CD4-positive, alpha-beta memory T cell (primary cell): Measurements from ENCODE around the gene MFN1. TPM values are rescaled to one million over a fixed set of nuclear protein-coding genes. Genes with fewer than 3 reads are reported as not detected.

Source experiments
- CTCF ChIA-PET: fragments of 350-600 bp; sonication (Branson Sonifier 250); formaldehyde crosslinking; loops from one replicate; lab custom pipeline; 2021; ENCODE audit warnings: inconsistent platforms; ENCODE audit not compliant: partially characterized antibody; lab: Charles Lee
- POLR2A ChIA-PET: fragments of 350-600 bp; sonication (Branson Sonifier 250); formaldehyde crosslinking; loops from one replicate; lab custom pipeline; 2021; ENCODE audit not compliant: partially characterized antibody; lab: Charles Lee
- DNase-seq, 5 donors: peaks; one replicate each; pipeline versions ENCODE4 v3.0.0 to v3.0.0-alpha.2; 2020 to 2022; ENCODE audit warnings: mixed read lengths in 1 of 5
- H3K27ac ChIP-seq: one replicate; pipeline ENCODE4 v1.7.0; 2013; ENCODE audit warnings: low read depth, low read length
- H3K27me3 ChIP-seq: 2 replicates; pipeline ENCODE4 v1.7.0; 2013; ENCODE audit warnings: mild to moderate bottlenecking, low read length, moderate library complexity; ENCODE audit not compliant: insufficient read depth
- H3K36me3 ChIP-seq: 2 replicates; pipeline ENCODE4 v1.7.0; 2013; ENCODE audit warnings: mild to moderate bottlenecking, low read length, moderate library complexity; ENCODE audit not compliant: insufficient read depth
- H3K4me1 ChIP-seq: 2 replicates; pipeline ENCODE4 v1.7.0; 2013; ENCODE audit warnings: mild to moderate bottlenecking, low read length, moderate library complexity; ENCODE audit not compliant: insufficient read depth
- H3K4me3 ChIP-seq, 2 donors: one replicate each; pipeline ENCODE4 v1.7.0; 2013; ENCODE audit warnings: low read length in 2 of 2, mild to moderate bottlenecking in 1 of 2
- H3K9me3 ChIP-seq, 2 donors: one replicate each; pipeline ENCODE4 v1.7.0; 2013; ENCODE audit warnings: low read length in 2 of 2, control low read depth in 1 of 2; ENCODE audit not compliant: control insufficient read depth in 1 of 2
- H3K27ac Mint-ChIP-seq, 7 donors: one replicate each; pipeline ENCODE4 v1.8.0; 2020 to 2021; ENCODE audit warnings: mixed read lengths in 7 of 7, mild to moderate bottlenecking in 6 of 7, inconsistent platforms in 3 of 7, moderate library complexity in 3 of 7
- H3K27me3 Mint-ChIP-seq, 2 donors: one replicate each; pipeline ENCODE4 v1.8.0; 2020 to 2021; ENCODE audit warnings: mixed read lengths in 2 of 2
- H3K36me3 Mint-ChIP-seq, 2 donors: one replicate each; pipeline ENCODE4 v1.8.0; 2020 to 2021; ENCODE audit warnings: mixed read lengths in 2 of 2, inconsistent platforms in 1 of 2, mild to moderate bottlenecking in 1 of 2
- H3K4me1 Mint-ChIP-seq, 4 donors: one replicate each; pipeline ENCODE4 v1.8.0; 2020 to 2021; ENCODE audit warnings: mixed read lengths in 4 of 4, mild to moderate bottlenecking in 1 of 4
- H3K4me3 Mint-ChIP-seq, 8 donors: one replicate each; pipeline ENCODE4 v1.8.0; 2020 to 2021; ENCODE audit warnings: mixed read lengths in 8 of 8, mild to moderate bottlenecking in 7 of 8, moderate library complexity in 6 of 8, inconsistent platforms in 3 of 8
- H3K9me3 Mint-ChIP-seq, 8 donors: one replicate each; pipeline ENCODE4 v1.8.0; 2020 to 2021; ENCODE audit warnings: mixed read lengths in 8 of 8, mild to moderate bottlenecking in 5 of 8, inconsistent platforms in 3 of 8, moderate library complexity in 1 of 8
- intact Hi-C: fragments of 100-400 bp; cut with micrococcal nuclease; formaldehyde crosslinking; loops from one replicate; pipeline ENCODE4 v1.15.1; 2023
- polyA plus RNA-seq, 2 donors: library from polyadenylated mRNA; unstranded; fragments of 300-500 nt; fragmentation: Illumina TruSeq; gene quantifications; one replicate each; pipeline ENCODE4 v1.2.3, GENCODE V29; 2021
- total RNA-seq, 2 experiments: library from RNA; stranded (reverse); gene quantifications; one replicate each; pipeline ENCODE4 v1.2.3, GENCODE V29; 2021

The MFN1 gene
- total and polyA plus RNA-seq, 4 experiments from 2014 or later, result 8.3 to 58.3 (median 32.6) TPM

DNA sequence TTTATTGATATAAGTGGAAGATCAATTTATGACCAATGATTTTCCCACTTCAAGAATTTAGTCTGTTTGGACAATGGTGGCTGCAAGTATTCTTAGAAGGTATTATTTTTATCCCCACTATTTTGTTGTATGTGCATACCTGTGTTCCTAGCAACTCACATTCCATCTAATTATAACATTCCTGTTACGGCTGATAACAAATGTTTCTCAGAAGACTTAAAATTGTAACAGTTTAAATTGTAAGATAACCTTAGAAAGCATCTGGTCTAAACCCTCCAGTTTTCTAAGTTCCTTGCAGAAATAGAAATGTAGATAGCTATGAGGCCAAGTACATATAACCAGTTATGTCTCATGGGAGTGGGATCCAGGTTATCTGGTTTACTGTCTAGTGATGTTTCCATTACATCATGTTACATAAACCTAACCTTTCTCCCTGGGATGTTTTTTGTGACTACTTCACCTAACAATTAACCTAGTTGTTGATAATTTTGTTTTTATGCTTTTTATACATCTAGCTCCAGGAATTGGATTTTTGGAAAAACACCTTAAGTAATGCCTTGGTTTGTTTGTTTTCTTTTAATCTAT lies 11.1 kb upstream of the MFN1 start:
- CTCF ChIA-PET, result interaction anchor here (0.8 kb wide), 1 partner anchor 21 kb away, joined by 3 read pairs; no protein-coding TSS in a partner anchor
- H3K4me3 Mint-ChIP-seq, result no peak overlapping the region
- no peak overlapping the region for H3K4me3 ChIP-seq
- H3K36me3 Mint-ChIP-seq, result peaks cover 31 to 39% of the 10 kb centered on the region in 2 donors
- no peaks in the 10 kb centered on the region for H3K27me3 ChIP-seq
- no peaks in the 10 kb centered on the region for H3K9me3 ChIP-seq
- no peak overlapping the region for H3K27ac ChIP-seq
- intact Hi-C loops, result no loop called here
- H3K27me3 Mint-ChIP-seq, result no peaks in the 10 kb centered on the region
- POLR2A ChIA-PET, result no interaction called here
- H3K4me1 Mint-ChIP-seq, result peaks cover 0 to 1% (median 0%) of the 10 kb centered on the region in 4 donors
- no peak for DNase-seq
- peaks cover 27% of the 10 kb centered on the region for H3K36me3 ChIP-seq
- H3K9me3 Mint-ChIP-seq, result no peaks in the 10 kb centered on the region
- H3K27ac Mint-ChIP-seq, result no peak overlapping the region
- no peaks in the 10 kb centered on the region for H3K4me1 ChIP-seq

DNA sequence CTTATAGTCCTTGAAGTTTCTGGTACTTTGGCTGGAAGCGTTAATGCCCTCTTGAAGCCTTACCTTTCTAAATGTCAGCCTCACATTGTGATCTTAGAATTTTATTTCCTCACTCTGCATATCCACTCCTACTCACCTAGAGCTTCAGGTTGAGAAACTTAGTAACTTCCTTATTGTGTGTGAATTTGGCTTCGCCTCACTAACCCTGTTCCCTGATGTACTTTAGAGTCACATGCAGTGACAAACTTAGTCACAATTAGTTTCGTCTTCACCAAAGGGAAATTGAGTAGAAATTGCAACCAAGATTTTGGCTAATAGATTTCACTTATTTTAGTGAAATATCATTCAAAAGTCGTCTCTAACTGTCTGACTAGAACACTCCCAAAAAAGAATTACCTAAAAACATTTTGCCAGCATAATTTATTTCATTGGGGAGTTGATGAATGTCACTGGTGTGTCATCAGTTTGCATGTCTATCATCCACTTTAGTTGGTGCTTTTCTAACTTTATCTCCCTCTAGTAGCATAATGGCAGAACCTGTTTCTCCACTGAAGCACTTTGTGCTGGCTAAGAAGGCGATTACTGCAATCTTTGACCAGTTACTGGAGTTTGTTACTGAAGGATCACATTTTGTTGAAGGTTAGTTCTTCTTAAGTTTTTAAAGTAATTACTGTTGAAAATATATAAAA lies 960 bp downstream of the MFN1 start:
- H3K27ac ChIP-seq, result peak overlapping the region; percentile 72
- CTCF ChIA-PET, result interaction anchor here (0.7 to 1.5 kb wide), 2 partner anchors 178 to 280 kb away, joined by 3 read pairs; no protein-coding TSS in a partner anchor
- intact Hi-C loops, result no loop called here

DNA sequence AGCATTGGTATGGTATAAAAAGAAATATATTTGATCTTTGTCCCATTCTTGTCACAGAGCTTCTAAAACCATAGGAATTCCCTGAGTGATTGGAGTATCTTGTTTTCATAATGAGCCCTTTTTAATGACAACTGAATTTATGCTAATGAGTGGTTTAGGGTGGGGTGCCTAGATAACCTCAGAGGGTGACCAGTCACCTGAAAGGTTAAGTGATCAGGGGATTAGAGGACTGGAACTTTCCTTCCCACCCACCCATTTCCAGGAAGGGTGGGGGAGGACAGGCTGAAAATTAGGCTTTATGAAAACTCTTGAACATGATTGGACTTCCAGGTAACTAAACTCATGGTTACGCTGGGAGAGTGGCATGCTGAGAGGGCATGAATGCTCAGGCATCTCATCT lies 8.5 kb downstream of the MFN1 start:
- H3K36me3 ChIP-seq, result peaks cover 50% of the 10 kb centered on the region
- no peaks in the 10 kb centered on the region for H3K27me3 Mint-ChIP-seq
- ChIA-PET CTCF (no interaction called here), POLR2A (no interaction called here)
- intact Hi-C loops, result no loop called here
- peak overlapping the region in 3 of 7 donors; percentile 46 to 75 (median 47) for H3K27ac Mint-ChIP-seq
- DNase-seq, result no peak
- no peak overlapping the region for H3K27ac ChIP-seq
- H3K4me1 ChIP-seq, result no peaks in the 10 kb centered on the region
- no peaks in the 10 kb centered on the region for H3K27me3 ChIP-seq
- no peaks in the 10 kb centered on the region for H3K9me3 ChIP-seq
- no peak overlapping the region for H3K4me3 Mint-ChIP-seq
- H3K9me3 Mint-ChIP-seq, result no peaks in the 10 kb centered on the region
- H3K4me1 Mint-ChIP-seq, result peaks cover 19 to 34% (median 26%) of the 10 kb centered on the region in 4 donors
- no peak overlapping the region for H3K4me3 ChIP-seq
- peaks cover 63 to 74% of the 10 kb centered on the region in 2 donors for H3K36me3 Mint-ChIP-seq

More for the DNA sequence above, 960 bp downstream of the MFN1 start:
- no peaks in the 10 kb centered on the region for H3K9me3 Mint-ChIP-seq
- H3K4me1 ChIP-seq, result peaks cover 21% of the 10 kb centered on the region
- peak in 2 of 5 donors; percentile 1 to 6 for DNase-seq
- peak overlapping the region; percentile 6 to 99 (median 95) for H3K27ac Mint-ChIP-seq
- no peaks in the 10 kb centered on the region for H3K27me3 ChIP-seq
- H3K4me3 Mint-ChIP-seq, result peak overlapping the region; percentile 93 to 100 (median 98)
- H3K36me3 ChIP-seq, result peaks cover 17% of the 10 kb centered on the region
- H3K4me3 ChIP-seq, result peak overlapping the region in 1 of 2 donors; percentile 97
- H3K27me3 Mint-ChIP-seq, result no peaks in the 10 kb centered on the region
- POLR2A ChIA-PET, result interaction anchor here (0.7 to 2.6 kb wide), 6 partner anchors 9 to 200 kb away, joined by 3 to 21 read pairs (median 4); partner anchors contain the start of gene PIK3CA
- H3K36me3 Mint-ChIP-seq, result peaks cover 23 to 35% of the 10 kb centered on the region in 2 donors
- H3K9me3 ChIP-seq, result no peaks in the 10 kb centered on the region
- peaks cover 18 to 33% (median 25%) of the 10 kb centered on the region in 4 donors for H3K4me1 Mint-ChIP-seq

DNA sequence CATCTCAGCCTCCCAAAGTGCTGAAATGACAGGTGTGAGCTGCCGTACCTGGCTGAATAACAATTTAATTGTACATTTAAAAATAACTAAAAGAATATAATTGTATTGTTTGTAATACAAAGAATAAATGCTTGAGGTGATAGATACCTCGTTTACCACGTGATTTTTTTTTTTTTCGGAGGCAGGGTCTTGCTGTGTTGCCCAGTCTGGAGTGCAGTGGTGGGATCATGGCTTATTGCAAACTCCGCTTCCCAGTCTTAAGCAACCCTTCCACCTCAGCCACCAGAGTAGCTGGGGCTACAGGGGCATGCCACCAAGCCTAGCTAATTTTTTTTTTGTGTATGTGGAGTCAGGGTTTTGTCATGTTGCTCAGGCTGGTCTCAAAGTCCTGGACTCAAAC lies 15.8 kb downstream of the MFN1 start:
- H3K36me3 Mint-ChIP-seq, result peaks cover 37 to 56% of the 10 kb centered on the region in 2 donors
- no peaks in the 10 kb centered on the region for H3K4me1 Mint-ChIP-seq
- intact Hi-C loops, result no loop called here

GRCh38 chr3:179369621-179370020 lies 22.1 kb downstream of the MFN1 start:
- no peak for DNase-seq
- Mint-ChIP-seq H3K36me3 (peaks cover 27 to 46% of the 10 kb centered on the region in 2 donors), H3K27ac (no peak overlapping the region), H3K27me3 (no peaks in the 10 kb centered on the region), H3K4me3 (no peak overlapping the region), H3K9me3 (no peaks in the 10 kb centered on the region), H3K4me1 (no peaks in the 10 kb centered on the region)
- intact Hi-C loops, result no loop called here
- Histone ChIP-seq H3K36me3 (peaks cover 26% of the 10 kb centered on the region), H3K27me3 (no peaks in the 10 kb centered on the region), H3K4me1 (no peaks in the 10 kb centered on the region), H3K4me3 (no peak overlapping the region), H3K9me3 (no peaks in the 10 kb centered on the region), H3K27ac (no peak overlapping the region)
- POLR2A ChIA-PET, result no interaction called here
- CTCF ChIA-PET, result interaction anchor here (0.7 to 1.2 kb wide), 2 partner anchors 9 to 18 kb away, joined by 3 read pairs; no protein-coding TSS in a partner anchor

More for the DNA sequence above, 15.8 kb downstream of the MFN1 start:
- Histone ChIP-seq H3K27ac (no peak overlapping the region), H3K9me3 (no peaks in the 10 kb centered on the region), H3K36me3 (peaks cover 31% of the 10 kb centered on the region), H3K27me3 (no peaks in the 10 kb centered on the region), H3K4me1 (no peaks in the 10 kb centered on the region), H3K4me3 (no peak overlapping the region)
- DNase-seq, result no peak
- ChIA-PET CTCF (no interaction called here), POLR2A (no interaction called here)
- Mint-ChIP-seq H3K9me3 (no peaks in the 10 kb centered on the region), H3K4me3 (no peak overlapping the region), H3K27me3 (no peaks in the 10 kb centered on the region), H3K27ac (no peak overlapping the region)

- Histone ChIP-seq H3K27me3 (no peaks in the 10 kb centered on the region), H3K27ac (no peak overlapping the region), H3K9me3 (no peaks in the 10 kb centered on the region), H3K4me3 (no peak overlapping the region), H3K36me3 (peaks cover 29% of the 10 kb centered on the region), H3K4me1 (no peaks in the 10 kb centered on the region)
- Mint-ChIP-seq H3K27ac (no peak overlapping the region), H3K4me1 (no peaks in the 10 kb centered on the region), H3K27me3 (no peaks in the 10 kb centered on the region), H3K4me3 (no peak overlapping the region), H3K9me3 (no peaks in the 10 kb centered on the region), H3K36me3 (peaks cover 37 to 55% of the 10 kb centered on the region in 2 donors)
- POLR2A ChIA-PET, result no interaction called here
- DNase-seq, result no peak
- CTCF ChIA-PET, result no interaction called here
- intact Hi-C loops, result no loop called here
Measured at GRCh38 chr3:179373938-179374337, 26.4 kb downstream of the MFN1 start.
